Measurements from ENCODE around the gene P2RY11.

DNA sequence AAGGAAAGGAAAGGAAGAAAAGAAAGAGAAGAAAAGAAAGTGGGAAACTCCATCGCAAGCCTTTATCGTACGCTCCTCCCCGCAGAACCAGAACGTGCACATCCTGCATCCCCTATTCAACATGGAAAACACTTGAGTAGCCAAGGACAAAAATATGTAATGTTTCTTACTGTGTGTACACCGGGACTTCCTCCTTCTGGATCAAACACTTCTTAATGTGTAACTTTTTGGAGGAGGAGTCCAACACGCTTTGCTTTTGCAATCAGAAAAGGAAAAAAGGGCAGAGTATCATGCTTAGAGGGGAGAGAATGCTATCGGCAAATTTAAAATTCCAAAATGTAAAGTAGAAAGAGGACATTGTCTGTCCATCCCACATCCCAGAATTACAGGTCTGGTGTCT is 33.2 kb upstream of the P2RY11 start:
- TF ChIP-seq POLR2AphosphoS5 (IDR thresholded peaks at IDR 0.05; ENCODE audit: low read depth, low read length), result no peak
- TF ChIP-seq TAF1 (IDR thresholded peaks at IDR 0.05; ENCODE audit: low read depth, low read length), result no peak
- no peak for TF ChIP-seq POU2F2 (IDR thresholded peaks at IDR 0.05; ENCODE audit: low read depth, low read length)
- no peak for TF ChIP-seq PAX5 (IDR thresholded peaks at IDR 0.05; ENCODE audit: insufficient read depth, low read length, severe bottlenecking)
- TF ChIP-seq POLR2A (IDR thresholded peaks at IDR 0.05; ENCODE audit: low read depth, low read length), result no peak
- TF ChIP-seq SPI1 (IDR thresholded peaks at IDR 0.05; ENCODE audit: low read depth, low read length), result no peak

Data from GM12891 (cell line).